Ascending aorta (tissue), 2 donors: ENCODE measurements around the gene ADAM11. TPM values are rescaled to one million over a fixed set of nuclear protein-coding genes. Genes with fewer than 3 reads are reported as not detected.

Experiments
- DNase-seq, 2 donors: peaks; one replicate each; pipeline ENCODE4 v3.0.0-alpha.2; 2019; ENCODE audit warnings: low spot score in 2 of 2
- H3K27ac ChIP-seq, 2 donors: fragments of 200-600 bp; sonication (generic); one replicate each; pipeline ENCODE4 v1.5.1; 2016 to 2017; ENCODE audit warnings: mild to moderate bottlenecking in 1 of 2
- H3K27me3 ChIP-seq: fragments of 200-600 bp; sonication (generic); one replicate; pipeline ENCODE4 v1.5.1; 2017
- H3K36me3 ChIP-seq, 2 donors: fragments of 200-600 bp; sonication (generic); one replicate each; pipeline ENCODE4 v1.5.1; 2016
- H3K4me1 ChIP-seq, 2 donors: fragments of 200-600 bp; sonication (generic); one replicate each; pipeline ENCODE4 v1.5.1; 2016 to 2017; ENCODE audit warnings: mild to moderate bottlenecking in 1 of 2
- H3K4me3 ChIP-seq, 2 donors: fragments of 200-600 bp; sonication (generic); one replicate each; pipeline ENCODE4 v1.5.1; 2016 to 2017; ENCODE audit warnings: mild to moderate bottlenecking in 1 of 2
- H3K9me3 ChIP-seq, 2 donors: fragments of 200-600 bp; sonication (generic); one replicate each; pipeline ENCODE4 v1.5.1; 2016
- intact Hi-C: fragments of 100-400 bp; cut with DNase I; formaldehyde crosslinking; loops from one replicate; pipeline ENCODE4 v1.15.1; 2023
- total RNA-seq: library from RNA; depleted of rRNA; stranded (reverse); fragments of >200 nt; gene quantifications from one replicate; pipeline ENCODE4 v1.1.0, GENCODE V29; 2016
- TF ChIP-seq, protein P1 (sequence below), 3 experiments: fragments of 200-600 bp in 2 of 3; fragments of 450-650 bp in 1 of 3; sonication (generic) in 2 of 3; IDR thresholded peaks; one replicate each; pipeline ENCODE4 v1.5.1; 2016 to 2019; ENCODE audit warnings: antibody characterized with exemption in 3 of 3, mild to moderate bottlenecking in 1 of 3, moderate library complexity in 1 of 3

ADAM11 gene
- total RNA-seq, 1 donor from 2014 or later = not detected

DNA sequence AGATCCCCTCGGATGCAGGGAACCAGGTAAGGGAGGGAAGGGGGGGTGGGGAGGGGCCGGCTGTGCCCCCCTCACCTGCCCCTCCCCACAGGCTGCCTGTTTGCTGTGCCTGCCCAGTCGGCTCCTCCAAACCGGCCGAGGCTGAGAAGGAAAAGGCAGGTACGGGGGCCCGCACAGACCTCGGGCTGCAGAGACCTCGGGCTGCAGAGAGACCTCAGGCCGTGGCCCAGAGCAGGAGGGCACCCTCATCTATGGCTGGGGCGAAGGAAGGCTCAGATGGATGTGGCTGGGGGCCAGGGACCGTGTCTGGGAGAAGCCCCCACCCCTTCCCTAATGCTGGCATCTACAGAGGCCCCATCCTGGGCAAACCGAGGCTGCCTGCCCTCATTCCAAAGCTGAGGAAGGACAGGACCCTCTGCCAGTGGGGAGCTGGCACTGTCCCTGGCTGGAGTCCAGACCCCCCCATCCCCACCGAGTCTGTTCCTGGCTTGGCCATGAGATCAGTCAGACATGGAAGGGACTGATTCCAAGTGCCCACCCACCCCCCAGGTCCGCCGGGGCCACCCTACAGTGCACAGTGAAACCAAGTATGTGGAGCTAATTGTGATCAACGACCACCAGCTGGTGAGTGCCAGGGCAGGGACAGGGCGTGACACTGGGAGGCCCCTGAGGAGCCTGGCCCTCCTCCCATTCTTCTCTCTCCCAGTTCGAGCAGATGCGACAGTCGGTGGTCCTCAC lies 13.7 kb downstream of the ADAM11 start:
- DNase-seq = no peak
- Histone ChIP-seq H3K4me1 (peaks cover 10% of the 10 kb centered on the region in 2 donors), H3K36me3 (no peaks in the 10 kb centered on the region), H3K27ac (no peak overlapping the region), H3K27me3 (no peaks in the 10 kb centered on the region), H3K4me3 (no peak overlapping the region), H3K9me3 (no peaks in the 10 kb centered on the region)
- TF ChIP-seq, protein P1, sequence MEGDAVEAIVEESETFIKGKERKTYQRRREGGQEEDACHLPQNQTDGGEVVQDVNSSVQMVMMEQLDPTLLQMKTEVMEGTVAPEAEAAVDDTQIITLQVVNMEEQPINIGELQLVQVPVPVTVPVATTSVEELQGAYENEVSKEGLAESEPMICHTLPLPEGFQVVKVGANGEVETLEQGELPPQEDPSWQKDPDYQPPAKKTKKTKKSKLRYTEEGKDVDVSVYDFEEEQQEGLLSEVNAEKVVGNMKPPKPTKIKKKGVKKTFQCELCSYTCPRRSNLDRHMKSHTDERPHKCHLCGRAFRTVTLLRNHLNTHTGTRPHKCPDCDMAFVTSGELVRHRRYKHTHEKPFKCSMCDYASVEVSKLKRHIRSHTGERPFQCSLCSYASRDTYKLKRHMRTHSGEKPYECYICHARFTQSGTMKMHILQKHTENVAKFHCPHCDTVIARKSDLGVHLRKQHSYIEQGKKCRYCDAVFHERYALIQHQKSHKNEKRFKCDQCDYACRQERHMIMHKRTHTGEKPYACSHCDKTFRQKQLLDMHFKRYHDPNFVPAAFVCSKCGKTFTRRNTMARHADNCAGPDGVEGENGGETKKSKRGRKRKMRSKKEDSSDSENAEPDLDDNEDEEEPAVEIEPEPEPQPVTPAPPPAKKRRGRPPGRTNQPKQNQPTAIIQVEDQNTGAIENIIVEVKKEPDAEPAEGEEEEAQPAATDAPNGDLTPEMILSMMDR (IDR thresholded peaks at IDR 0.05) = no peak
- intact Hi-C loops = no loop called here

DNA sequence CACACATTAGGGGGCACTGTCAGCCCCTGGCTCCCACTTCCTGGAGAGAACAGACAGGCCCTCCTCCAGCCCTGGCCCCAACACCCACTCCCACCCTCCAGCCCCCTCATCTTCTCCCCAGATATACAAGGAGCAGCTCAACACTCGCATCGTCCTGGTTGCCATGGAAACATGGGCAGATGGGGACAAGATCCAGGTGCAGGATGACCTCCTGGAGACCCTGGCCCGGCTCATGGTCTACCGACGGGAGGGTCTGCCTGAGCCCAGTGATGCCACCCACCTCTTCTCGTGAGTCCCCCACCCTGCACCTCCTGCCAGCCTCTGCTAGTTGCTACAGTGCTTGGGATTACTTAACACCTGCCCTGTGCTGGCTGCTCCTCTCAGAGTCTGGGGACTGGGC lies 14.4 kb downstream of the ADAM11 start:
- DNase-seq = no peak
- Histone ChIP-seq H3K4me1 (peaks cover 10% of the 10 kb centered on the region in 2 donors), H3K9me3 (no peaks in the 10 kb centered on the region), H3K27ac (no peak overlapping the region), H3K36me3 (no peaks in the 10 kb centered on the region), H3K27me3 (no peaks in the 10 kb centered on the region), H3K4me3 (no peak overlapping the region)
- TF ChIP-seq, protein P1 (IDR thresholded peaks at IDR 0.05) = no peak
- intact Hi-C loops = no loop called here

DNA sequence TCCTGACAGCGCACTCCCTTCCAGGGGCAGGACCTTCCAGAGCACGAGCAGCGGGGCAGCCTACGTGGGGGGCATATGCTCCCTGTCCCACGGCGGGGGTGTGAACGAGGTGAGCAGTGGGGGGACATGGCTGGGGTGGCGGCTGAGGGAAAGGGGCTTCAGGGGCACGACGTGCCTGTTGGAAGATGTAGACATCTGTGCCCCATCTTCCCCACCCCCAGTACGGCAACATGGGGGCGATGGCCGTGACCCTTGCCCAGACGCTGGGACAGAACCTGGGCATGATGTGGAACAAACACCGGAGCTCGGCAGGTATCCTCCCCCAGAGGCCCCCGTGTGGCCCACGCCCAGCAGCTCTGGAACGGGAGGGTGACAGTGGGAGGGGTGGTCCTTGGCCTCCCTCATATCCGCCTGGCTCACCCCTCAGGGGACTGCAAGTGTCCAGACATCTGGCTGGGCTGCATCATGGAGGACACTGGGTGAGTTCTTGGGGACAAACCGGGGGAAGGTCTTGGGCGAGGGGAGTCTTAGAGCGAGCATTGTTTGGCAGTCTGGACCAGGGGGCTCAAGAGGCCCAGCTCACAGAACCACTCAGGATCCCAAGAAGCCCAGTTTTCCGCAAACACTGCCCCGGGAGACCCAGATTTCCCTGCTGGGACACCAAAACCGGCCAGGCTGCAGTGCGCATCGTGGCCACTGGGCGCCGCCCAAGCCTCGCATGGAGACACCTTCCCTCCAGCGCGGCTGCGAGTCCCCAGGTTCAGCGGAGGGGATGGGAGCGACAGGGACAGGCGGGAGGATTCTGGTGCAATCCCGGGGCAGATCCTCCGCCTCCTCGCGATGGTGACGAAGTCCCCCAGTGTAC lies 15.7 kb downstream of the ADAM11 start:
- H3K9me3 ChIP-seq = no peaks in the 10 kb centered on the region
- H3K4me3 ChIP-seq = peak overlapping the region; percentile 54 to 73
- H3K27me3 ChIP-seq = no peaks in the 10 kb centered on the region
- peaks cover 10 to 12% of the 10 kb centered on the region in 2 donors for H3K4me1 ChIP-seq
- TF ChIP-seq, protein P1 (IDR thresholded peaks at IDR 0.05) = peak; percentile 98 to 100 (median 99)
- H3K27ac ChIP-seq = no peak overlapping the region
- peak; percentile 51 to 93 for DNase-seq
- H3K36me3 ChIP-seq = no peaks in the 10 kb centered on the region
- intact Hi-C loops = loop anchor here (1.0 kb wide), 5 partner anchors 91 to 359 kb away; partner anchors contain the start of gene EFTUD2

DNA sequence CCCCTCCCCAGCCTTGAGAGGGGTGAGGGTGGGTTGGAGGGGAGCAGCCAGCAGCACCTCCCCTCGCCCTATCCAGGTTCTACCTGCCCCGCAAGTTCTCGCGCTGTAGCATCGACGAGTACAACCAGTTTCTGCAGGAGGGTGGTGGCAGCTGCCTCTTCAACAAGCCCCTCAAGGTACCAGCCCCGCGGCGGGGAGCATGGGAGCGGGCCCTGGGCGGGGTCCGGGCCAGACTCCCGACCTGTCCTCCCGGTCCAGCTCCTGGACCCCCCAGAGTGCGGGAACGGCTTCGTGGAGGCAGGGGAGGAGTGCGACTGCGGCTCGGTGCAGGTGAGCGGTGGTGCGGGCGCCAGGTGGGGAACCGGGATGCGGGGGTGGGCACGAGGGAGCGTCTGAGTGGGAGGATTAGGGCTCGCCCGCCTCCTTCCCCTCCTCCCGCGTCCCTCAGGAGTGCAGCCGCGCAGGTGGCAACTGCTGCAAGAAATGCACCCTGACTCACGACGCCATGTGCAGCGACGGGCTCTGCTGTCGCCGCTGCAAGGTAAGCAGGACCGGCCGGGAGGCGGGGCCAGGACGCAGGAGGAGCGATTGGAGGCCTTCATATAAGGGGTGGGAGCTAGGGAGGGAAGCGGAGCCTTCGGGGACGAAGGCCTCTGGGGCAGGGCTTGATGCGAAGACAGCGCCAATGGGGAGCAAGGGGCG lies 16.5 kb downstream of the ADAM11 start:
- peak; percentile 91 to 98 for DNase-seq
- intact Hi-C loops = loop anchor here (1.0 kb wide), 4 partner anchors 90 to 358 kb away; partner anchors contain the start of gene EFTUD2
- Histone ChIP-seq H3K27me3 (no peaks in the 10 kb centered on the region), H3K4me1 (peaks cover 10 to 14% of the 10 kb centered on the region in 2 donors), H3K27ac (peak overlapping the region in 1 of 2 donors; percentile 1), H3K36me3 (no peaks in the 10 kb centered on the region), H3K9me3 (no peaks in the 10 kb centered on the region), H3K4me3 (peak overlapping the region; percentile 54 to 73)
- TF ChIP-seq, protein P1 (IDR thresholded peaks at IDR 0.05) = no peak
